ENCODE data around the gene NEDD4L. TPM values are rescaled to one million over a fixed set of nuclear protein-coding genes. Genes with fewer than 3 reads are reported as not detected.

Gene NEDD4L
- total and polyA plus RNA-seq, 10 of the 15 experiments (the other 5 are each of a cell fraction or from before 2014, with no cell fraction given), result 7.4 to 24.0 (median 17.7) TPM

DNA sequence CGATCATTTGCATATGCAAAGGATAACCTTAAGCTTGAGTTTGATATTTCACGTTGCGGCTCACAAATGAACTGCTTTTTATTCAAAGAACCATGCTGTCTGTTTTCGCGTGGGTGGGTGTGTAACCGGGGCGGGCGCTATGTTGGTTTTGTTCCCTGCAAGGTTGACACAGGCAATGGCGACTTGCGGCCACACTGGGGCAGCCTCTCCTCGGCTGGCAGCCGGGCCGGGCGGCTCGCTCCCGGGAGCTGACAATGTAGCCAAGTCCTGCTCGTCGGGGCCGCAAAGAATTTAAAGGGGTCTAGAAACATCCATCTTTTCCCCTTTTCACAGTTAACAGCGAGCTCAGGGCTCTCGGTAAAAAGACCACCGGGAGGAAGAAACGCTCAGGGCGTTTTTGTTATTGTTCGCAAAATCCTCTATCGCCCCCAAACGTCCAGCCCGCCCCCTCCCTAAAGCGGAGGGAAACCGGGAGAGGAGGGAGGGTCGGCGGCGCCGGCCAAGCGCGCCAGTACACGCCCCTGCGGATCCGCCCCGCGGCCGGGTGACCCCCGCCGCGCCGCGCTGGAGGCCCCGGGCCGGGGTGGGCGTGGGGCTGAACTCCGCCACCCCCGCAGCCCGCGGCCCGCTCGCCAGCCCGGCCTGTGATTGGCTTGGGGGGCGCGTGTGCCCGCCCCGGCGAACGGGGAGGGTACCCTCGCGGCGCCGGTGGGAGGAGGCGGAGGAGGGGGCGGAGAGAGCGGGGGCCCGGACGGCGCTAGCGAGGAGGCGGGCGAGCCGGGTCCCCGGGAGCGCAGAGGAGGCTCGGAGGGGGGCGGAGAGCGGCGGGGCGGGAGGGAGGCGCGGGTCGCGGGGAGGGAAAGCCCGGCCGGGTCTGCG is at the start of gene NEDD4L (continued):
- TF ChIP-seq PKNOX1 (IDR thresholded peaks at IDR 0.05) (no peak), RBBP5 (conservative IDR thresholded peaks at IDR 0.05) (no peak), SMAD1 (IDR thresholded peaks at IDR 0.05; ENCODE audit: low read depth, partially characterized antibody) (no peak), MEF2B (IDR thresholded peaks at IDR 0.05; ENCODE audit: partially characterized antibody, poor library complexity, severe bottlenecking) (no peak), SUPT20H (IDR thresholded peaks at IDR 0.05; ENCODE audit: borderline replicate concordance, control insufficient read depth, low read depth, low read length) (no peak), ZBTB11 (CRISPR knock-in tag; IDR thresholded peaks at IDR 0.05) (no peak), CUX1 (IDR thresholded peaks at IDR 0.05; ENCODE audit: insufficient replicate concordance, low read depth, low read length) (no peak), CHD1 (IDR thresholded peaks at IDR 0.05; ENCODE audit: low read depth, low read length) (0 out of 2 replicates have a peak, but pooled peaks have one; percentile 39), USF1 (IDR thresholded peaks at IDR 0.05; ENCODE audit: borderline replicate concordance, extremely low read length, insufficient read depth, low read depth, low read length) (no peak), RUNX3 (IDR thresholded peaks at IDR 0.05; ENCODE audit: low read length) (peak; percentile 54), ZNF207 (IDR thresholded peaks at IDR 0.05; ENCODE audit: borderline replicate concordance) (peak; percentile 71)
- TF ChIP-seq, protein P1, sequence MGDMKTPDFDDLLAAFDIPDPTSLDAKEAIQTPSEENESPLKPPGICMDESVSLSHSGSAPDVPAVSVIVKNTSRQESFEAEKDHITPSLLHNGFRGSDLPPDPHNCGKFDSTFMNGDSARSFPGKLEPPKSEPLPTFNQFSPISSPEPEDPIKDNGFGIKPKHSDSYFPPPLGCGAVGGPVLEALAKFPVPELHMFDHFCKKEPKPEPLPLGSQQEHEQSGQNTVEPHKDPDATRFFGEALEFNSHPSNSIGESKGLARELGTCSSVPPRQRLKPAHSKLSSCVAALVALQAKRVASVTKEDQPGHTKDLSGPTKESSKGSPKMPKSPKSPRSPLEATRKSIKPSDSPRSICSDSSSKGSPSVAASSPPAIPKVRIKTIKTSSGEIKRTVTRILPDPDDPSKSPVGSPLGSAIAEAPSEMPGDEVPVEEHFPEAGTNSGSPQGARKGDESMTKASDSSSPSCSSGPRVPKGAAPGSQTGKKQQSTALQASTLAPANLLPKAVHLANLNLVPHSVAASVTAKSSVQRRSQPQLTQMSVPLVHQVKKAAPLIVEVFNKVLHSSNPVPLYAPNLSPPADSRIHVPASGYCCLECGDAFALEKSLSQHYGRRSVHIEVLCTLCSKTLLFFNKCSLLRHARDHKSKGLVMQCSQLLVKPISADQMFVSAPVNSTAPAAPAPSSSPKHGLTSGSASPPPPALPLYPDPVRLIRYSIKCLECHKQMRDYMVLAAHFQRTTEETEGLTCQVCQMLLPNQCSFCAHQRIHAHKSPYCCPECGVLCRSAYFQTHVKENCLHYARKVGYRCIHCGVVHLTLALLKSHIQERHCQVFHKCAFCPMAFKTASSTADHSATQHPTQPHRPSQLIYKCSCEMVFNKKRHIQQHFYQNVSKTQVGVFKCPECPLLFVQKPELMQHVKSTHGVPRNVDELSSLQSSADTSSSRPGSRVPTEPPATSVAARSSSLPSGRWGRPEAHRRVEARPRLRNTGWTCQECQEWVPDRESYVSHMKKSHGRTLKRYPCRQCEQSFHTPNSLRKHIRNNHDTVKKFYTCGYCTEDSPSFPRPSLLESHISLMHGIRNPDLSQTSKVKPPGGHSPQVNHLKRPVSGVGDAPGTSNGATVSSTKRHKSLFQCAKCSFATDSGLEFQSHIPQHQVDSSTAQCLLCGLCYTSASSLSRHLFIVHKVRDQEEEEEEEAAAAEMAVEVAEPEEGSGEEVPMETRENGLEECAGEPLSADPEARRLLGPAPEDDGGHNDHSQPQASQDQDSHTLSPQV (IDR thresholded peaks at IDR 0.05), result 0 out of 2 replicates have a peak, but pooled peaks have one; percentile 26
